GM18526 (cell line): ENCODE measurements around the gene FAM221B.

Experiments used
- POLR2A ChIP-seq: IDR thresholded peaks from 3 replicates; pipeline ENCODE4 v1.6.1; 2011; ENCODE audit not compliant: insufficient read length; ENCODE audit errors: extremely low read depth

Gene FAM221B

GRCh38 chr9:35836595-35836994 is 8.1 kb upstream of the FAM221B start:
- TF ChIP-seq POLR2A = no peak

GRCh38 chr9:35835766-35836165 is 7.2 kb upstream of the FAM221B start:
- TF ChIP-seq POLR2A = no peak

DNA sequence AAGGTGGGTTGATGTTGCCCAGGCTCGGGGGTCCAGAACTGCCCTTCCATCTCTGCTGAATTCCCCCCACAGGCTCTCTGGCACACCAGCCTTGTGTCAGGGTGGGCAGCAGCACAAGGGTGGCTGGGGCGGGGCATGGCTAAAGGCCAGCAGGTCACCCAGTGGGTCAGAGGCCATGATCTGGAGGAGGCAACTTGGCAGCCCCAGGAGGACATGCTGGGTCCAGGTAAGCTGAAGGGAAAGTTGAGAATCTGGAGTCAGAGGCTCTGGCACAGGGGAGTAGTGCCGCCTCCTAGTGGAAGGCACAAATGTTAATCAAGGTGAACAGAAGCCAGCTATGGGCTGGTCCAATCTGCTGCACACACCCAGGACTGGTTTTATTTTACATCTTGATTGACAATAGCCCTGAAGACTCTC is 6.7 kb upstream of the FAM221B start:
- TF ChIP-seq POLR2A = no peak

DNA sequence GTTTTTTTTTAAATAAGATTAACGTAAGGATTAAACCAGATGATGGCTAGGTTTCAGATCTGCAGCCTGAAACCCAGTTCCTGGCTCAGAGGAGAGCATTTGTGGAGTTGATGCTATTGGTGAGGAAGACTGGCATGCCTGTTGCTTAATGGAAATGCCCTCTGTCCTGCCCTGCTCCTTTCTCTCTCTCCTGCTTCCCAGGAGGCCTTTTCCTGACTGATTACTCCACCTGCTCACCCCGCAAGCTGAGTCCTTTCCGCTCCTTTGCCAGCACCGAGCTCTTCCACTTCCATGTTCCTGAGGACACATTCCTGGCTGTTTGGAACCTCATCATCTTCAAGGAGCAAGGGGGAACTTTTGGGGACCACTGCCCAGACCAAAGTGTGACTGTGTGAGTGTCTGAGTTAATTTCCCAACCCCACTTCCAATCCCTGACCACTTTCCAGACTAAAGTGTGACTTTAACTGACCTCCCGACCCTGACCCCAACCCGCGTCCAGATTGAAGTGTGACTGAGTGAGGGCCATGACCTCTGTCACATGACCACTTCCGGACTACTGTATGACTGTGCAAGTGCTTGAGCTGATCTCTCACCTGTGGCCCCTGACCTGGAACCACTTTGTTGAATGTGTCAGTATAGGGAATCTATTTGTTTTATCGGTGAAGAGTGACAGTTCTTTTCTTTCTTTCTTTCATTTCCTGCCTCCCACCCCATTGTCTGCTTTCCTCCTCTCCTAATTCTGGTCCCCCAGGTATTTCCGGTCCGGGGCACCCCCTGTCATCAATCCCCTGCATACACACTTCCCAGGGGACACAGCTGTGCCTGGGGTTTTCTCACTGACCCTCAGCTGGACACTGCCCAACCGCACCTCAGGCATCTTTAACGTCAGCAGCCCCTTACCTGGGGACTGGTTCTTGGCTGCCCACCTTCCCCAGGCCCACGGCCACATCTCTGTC is 6.0 kb upstream of the FAM221B start:
- no peak for TF ChIP-seq POLR2A

DNA sequence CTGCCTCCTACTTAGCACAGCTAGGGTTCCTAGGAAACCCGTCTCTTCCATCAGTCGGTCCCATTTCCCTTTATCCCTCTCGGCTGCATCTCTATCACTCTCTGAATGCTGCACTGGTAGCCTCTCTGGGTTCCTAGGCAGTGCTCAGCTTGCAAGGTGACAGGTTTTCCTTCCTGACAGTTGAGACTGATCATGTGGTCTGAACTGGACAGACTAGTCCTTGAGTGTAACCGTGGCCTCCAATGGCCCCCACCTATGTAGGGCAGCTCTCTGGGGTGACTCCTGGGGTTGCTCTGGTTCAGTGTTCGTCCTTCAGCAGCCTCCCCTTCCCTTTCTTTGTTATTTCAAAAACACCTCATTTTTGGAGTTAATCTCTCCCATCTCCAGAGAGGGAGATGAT is 4.3 kb upstream of the FAM221B start:
- TF ChIP-seq POLR2A = no peak

GRCh38 chr9:35831040-35831439 is 2.5 kb upstream of the FAM221B start:
- TF ChIP-seq POLR2A = no peak

- TF ChIP-seq POLR2A = no peak
These were observed 1.2 kb upstream of the FAM221B start for GRCh38 chr9:35829764-35830096.

- TF ChIP-seq POLR2A = peak; percentile 41
These were observed 692 bp upstream of the FAM221B start, which contains the start of gene TMEM8B for GRCh38 chr9:35829084-35829763. Gene TMEM8B (plus strand): TSS chr9:35829228. CDS start chr9:35829448, 220 bp downstream.

GRCh38 chr9:35827486-35827885 is 1.0 kb downstream of the FAM221B start:
- no peak for TF ChIP-seq POLR2A

GRCh38 chr9:35826071-35826701 is 2.3 kb downstream of the FAM221B start:
- no peak for TF ChIP-seq POLR2A

DNA sequence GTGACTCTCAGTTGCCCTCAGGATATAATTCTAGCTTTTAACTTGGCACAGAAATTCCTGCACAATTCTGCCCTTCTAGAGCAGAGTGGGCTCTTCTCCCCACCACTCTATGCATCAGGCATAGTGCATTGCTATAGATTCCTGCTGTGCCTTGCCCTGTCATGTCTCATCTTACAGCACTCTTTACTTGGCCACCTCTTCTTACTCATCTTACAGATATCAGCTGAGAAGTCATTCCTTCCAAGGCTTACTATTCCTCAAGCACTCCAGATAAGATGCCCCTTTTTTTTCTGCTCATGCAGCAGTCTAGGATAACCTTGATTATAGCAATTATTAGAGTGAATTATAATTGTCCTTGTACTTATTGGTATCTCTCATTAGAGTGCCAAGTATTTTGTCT is 5.6 kb downstream of the FAM221B start:
- TF ChIP-seq POLR2A = no peak

- TF ChIP-seq POLR2A = no peak
These were observed 8.5 kb downstream of the FAM221B start for GRCh38 chr9:35820076-35820475.

DNA sequence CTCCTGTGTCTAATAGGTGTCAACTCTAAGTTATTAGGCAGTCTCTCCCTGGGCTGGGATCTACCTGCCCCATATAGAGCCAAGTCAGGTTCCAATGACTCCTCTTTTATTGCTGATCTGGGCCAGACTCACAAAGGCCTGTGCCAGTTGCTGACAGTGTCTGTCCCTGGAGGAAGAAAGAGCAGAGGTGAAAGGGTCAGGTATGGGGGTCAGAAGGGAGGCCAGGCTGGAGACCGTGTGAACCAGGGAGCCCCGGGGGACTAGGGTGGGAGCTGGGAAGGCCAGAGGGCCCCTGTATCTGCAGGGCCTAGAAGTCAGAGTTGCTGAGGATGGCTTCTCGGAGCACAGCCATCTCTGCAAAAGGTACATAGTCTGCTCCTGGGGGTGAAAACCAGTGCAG is 10.2 kb downstream of the FAM221B start:
- no peak for TF ChIP-seq POLR2A

- no peak for TF ChIP-seq POLR2A
These were observed 11.8 kb downstream of the FAM221B start for GRCh38 chr9:35816708-35817107.

GRCh38 chr9:35814841-35815543 is 13.5 kb downstream of the FAM221B start, which contains the start of gene HINT2:
Gene HINT2 (minus strand): TSS chr9:35815042. CDS start chr9:35814979, 63 bp downstream.
- TF ChIP-seq POLR2A = peak; percentile 91
